ENCODE data around the gene HRAS. TPM values are rescaled to one million over a fixed set of nuclear protein-coding genes. Genes with fewer than 3 reads are reported as not detected.
A peak's percentile ranks its signal among the peaks of the same experiment; 100 is the strongest.

Gene HRAS
- total RNA-seq, 1 donor from 2014 or later = 83.7 TPM

DNA sequence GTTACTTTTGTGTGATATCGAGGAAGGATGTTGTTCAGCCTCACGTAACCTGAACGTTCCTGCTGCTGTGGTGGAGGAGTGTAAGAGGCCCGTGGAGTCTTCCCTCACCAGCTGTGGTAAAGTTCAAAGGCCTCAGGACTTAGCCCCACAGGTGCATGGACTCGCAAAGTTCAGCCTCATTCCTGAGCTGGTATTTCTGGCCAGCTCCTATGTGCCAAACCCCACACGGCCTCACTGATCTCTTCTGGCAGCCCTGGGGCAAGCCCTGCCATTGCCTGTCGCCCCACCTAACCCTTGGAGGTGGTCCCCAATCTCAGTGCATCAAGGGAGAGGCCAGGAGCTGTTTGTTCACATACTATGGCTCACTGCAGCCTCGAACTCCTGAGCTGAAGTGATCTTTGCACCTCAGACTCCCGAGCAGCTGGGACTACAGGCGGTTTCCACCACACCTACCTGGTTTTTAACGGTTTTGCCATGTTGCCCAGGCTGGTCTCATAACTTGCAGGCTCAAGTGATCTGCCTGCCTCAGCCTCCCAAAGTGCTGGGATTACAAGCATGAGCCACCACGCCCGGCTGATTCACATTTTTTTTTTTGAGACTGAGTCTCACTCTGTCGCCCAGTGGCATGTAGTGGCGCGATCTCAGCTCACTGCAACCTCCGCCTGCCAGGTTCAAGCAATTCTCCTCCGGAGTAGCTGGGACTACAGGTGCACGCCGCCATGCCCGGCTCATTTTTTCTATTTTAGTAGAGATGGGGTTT is 43.1 kb upstream of the HRAS start:
- H3K27me3 ChIP-seq (ENCODE audit: control insufficient read depth, insufficient read depth, low read length) = no peaks in the 10 kb centered on the region
- no peak for DNase-seq (ENCODE audit: low read depth)
- H3K4me3 ChIP-seq (ENCODE audit: low read depth, low read length) = no peak overlapping the region
- peaks cover 1% of the 10 kb centered on the region for H3K36me3 ChIP-seq (ENCODE audit: control insufficient read depth, insufficient read depth, low read length)
- TF ChIP-seq, protein P1, sequence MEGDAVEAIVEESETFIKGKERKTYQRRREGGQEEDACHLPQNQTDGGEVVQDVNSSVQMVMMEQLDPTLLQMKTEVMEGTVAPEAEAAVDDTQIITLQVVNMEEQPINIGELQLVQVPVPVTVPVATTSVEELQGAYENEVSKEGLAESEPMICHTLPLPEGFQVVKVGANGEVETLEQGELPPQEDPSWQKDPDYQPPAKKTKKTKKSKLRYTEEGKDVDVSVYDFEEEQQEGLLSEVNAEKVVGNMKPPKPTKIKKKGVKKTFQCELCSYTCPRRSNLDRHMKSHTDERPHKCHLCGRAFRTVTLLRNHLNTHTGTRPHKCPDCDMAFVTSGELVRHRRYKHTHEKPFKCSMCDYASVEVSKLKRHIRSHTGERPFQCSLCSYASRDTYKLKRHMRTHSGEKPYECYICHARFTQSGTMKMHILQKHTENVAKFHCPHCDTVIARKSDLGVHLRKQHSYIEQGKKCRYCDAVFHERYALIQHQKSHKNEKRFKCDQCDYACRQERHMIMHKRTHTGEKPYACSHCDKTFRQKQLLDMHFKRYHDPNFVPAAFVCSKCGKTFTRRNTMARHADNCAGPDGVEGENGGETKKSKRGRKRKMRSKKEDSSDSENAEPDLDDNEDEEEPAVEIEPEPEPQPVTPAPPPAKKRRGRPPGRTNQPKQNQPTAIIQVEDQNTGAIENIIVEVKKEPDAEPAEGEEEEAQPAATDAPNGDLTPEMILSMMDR (IDR thresholded peaks at IDR 0.05; ENCODE audit: insufficient read depth, low read length, poor library complexity, severe bottlenecking) = no peak

DNA sequence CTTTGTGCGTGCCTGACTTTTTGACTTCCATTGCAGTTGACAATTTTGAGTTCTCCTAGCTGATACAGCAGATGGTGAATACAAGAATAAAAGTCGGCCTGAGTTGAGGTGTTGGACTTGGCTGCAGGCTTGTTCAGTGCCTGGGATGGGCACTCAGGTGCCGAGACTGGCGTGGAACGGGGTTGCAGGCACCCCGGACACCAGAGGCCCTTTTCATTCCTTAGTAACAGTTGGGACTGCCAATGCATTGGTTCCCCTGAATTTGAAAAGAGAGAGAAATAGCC is 42.2 kb upstream of the HRAS start:
- TF ChIP-seq, protein P1 (IDR thresholded peaks at IDR 0.05; ENCODE audit: insufficient read depth, low read length, poor library complexity, severe bottlenecking) = no peak
- Histone ChIP-seq H3K36me3 (ENCODE audit: control insufficient read depth, insufficient read depth, low read length) (peaks cover 1% of the 10 kb centered on the region), H3K27me3 (ENCODE audit: control insufficient read depth, insufficient read depth, low read length) (no peaks in the 10 kb centered on the region), H3K4me3 (ENCODE audit: low read depth, low read length) (peak overlapping the region; percentile 75)
- no peak for DNase-seq (ENCODE audit: low read depth)

DNA sequence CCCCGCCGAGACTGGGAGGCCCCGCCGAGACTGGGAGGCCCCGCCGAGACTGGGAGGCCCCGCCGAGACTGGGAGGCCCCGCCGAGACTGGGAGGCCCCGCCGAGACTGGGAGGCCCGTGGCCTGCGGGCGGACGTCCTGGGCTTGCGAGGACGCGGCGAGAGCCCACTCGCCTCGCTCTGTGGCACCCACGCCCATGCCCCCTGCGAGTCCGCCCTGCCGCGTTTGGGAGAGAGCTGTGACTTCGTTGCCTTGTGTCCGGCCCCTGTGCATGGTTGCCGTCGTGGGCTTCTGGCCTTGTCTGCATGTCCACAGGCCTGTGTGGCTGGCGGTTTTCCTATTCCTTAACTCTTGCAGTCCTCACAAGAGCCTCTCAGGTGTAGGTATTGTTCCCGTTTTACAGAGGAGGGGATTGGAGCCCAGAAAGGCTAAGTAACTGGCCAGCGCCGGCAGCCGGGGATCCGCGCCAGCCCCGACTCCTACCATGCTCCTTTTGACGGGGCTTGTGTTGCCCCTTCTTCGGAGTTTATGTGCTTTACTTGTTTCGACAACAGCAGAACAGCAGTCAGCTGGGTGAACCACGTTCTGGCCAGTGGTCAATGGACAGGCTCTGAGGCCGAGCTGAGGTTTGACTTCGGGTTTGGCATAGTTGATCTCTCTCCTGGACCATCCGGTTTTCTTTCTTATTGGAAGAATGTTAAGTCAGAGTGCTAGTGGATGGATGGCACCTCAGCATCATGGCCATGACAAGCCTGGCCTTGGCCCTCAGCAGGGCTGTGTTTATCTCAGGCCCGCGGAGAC is 41.6 kb upstream of the HRAS start:
- Histone ChIP-seq H3K27me3 (ENCODE audit: control insufficient read depth, insufficient read depth, low read length) (no peaks in the 10 kb centered on the region), H3K4me3 (ENCODE audit: low read depth, low read length) (peak overlapping the region; percentile 75), H3K36me3 (ENCODE audit: control insufficient read depth, insufficient read depth, low read length) (peaks cover 1% of the 10 kb centered on the region)
- TF ChIP-seq, protein P1 (IDR thresholded peaks at IDR 0.05; ENCODE audit: insufficient read depth, low read length, poor library complexity, severe bottlenecking) = no peak
- DNase-seq (ENCODE audit: low read depth) = no peak

DNA sequence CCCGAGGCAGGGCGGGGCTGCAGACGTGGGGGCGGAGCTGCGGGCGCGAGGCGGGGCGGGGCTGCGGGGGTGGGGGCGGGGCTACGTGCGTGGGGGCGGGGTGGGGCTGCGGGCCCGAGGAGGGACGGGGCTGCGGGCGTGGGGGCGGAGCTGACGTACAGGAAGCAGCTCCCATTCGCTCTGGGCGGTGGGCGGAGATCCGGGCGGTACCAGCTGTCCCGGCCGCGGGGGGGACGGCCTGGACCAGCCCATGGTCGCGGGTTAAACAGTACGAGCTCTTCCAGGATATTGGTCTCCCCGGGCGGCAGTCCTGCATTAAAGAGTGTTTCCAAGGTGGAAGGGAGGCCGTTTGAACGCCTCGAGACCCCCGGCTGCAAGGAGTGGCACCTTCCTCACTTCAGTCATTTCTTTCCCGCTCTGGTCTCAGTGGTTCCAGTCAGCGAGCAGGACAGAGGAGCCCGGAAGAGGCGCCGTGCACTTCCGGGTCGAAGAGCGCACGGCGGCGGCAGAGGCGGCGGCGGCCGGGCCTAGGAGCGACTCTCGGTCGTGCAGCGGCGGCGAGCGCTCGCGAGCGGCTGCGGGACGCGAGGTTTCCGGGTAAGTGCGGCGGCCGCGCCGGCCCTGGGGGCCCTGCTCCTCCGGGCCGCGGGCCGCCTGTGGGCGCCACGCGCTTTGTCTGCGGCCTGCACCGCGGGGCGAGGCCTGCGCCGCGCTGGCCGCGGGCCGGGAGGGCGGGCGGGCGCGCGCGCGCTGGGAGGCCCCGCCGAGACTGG is 40.8 kb upstream of the HRAS start, which contains the start of gene PHRF1:
PHRF1 (plus strand) TSS at position 475 of the 773 bp plus-strand sequence. CDS start 5,043 bp downstream, outside the sequence.
- H3K36me3 ChIP-seq (ENCODE audit: control insufficient read depth, insufficient read depth, low read length) = peaks cover 1% of the 10 kb centered on the region
- TF ChIP-seq, protein P1 (IDR thresholded peaks at IDR 0.05; ENCODE audit: insufficient read depth, low read length, poor library complexity, severe bottlenecking) = no peak
- peak; percentile 56 for DNase-seq (ENCODE audit: low read depth)
- H3K27me3 ChIP-seq (ENCODE audit: control insufficient read depth, insufficient read depth, low read length) = no peaks in the 10 kb centered on the region
- peak within 1 kb of the TSS; percentile 75 for H3K4me3 ChIP-seq (ENCODE audit: low read depth, low read length)

GRCh38 chr11:575313-575995 is 40.1 kb upstream of the HRAS start:
- Histone ChIP-seq H3K4me3 (ENCODE audit: low read depth, low read length) (peak overlapping the region; percentile 71), H3K36me3 (ENCODE audit: control insufficient read depth, insufficient read depth, low read length) (peaks cover 1% of the 10 kb centered on the region), H3K27me3 (ENCODE audit: control insufficient read depth, insufficient read depth, low read length) (no peaks in the 10 kb centered on the region)
- no peak for DNase-seq (ENCODE audit: low read depth)
- TF ChIP-seq, protein P1 (IDR thresholded peaks at IDR 0.05; ENCODE audit: insufficient read depth, low read length, poor library complexity, severe bottlenecking) = no peak
